ENCODE results near the gene QPCTL. TPM values are rescaled to one million over a fixed set of nuclear protein-coding genes. Genes with fewer than 3 reads are reported as not detected.

The QPCTL gene
- total RNA-seq, 1 donor from 2014 or later: 21.8 TPM

DNA sequence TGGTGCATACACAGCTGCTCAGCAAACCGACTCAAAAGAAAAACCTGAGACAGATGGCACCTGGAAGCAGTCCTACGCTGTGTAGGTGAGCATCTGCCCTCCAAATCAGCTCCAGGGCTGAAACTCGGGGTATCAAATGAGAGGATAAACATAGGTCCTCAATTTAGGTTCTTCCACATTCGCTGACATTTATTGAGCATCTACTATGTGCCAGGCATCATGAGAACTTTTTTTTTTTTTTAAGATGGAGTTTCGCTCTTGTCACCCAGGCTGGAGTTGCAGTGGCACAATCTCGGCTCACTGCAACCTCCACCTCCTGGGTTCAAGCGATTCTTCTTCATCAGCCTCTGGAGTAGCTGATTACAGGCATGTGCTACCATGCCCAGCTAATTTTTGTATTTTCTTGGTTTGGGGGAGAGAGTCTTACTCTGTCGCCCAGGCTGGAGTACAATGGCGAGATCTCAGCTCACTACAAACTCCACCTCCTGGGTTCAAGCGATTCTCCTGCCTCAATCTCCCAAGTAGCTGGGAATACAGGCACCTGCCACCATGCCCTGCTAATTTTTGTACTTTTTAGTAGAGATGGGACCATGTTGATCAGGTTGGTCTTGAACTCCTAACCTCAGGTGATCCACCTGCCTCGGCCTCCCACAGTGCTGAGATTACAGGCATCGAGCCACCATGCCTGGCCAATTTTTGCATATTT is 13.4 kb downstream of the QPCTL start:
- no peak for FAIRE-seq

GRCh38 chr19:45710356-45711130 is 18.1 kb downstream of the QPCTL start:
- H4K20me1 ChIP-seq (ENCODE audit: insufficient read depth, low read length): peaks cover 12% of the 10 kb centered on the region
- no peak overlapping the region for H3K4me2 ChIP-seq (ENCODE audit: low read length)
- peak overlapping the region; percentile 20 for H3K27ac Mint-ChIP-seq (ENCODE audit: unreplicated experiment)
- peaks cover 10% of the 10 kb centered on the region for H3K36me3 Mint-ChIP-seq (ENCODE audit: low read depth, unreplicated experiment)
- no peaks in the 10 kb centered on the region for H3K36me3 ChIP-seq (ENCODE audit: insufficient read depth, low read length)
- no peaks in the 10 kb centered on the region for H3K4me1 ChIP-seq (ENCODE audit: insufficient read depth, low read length)
- H3K27me3 Mint-ChIP-seq (ENCODE audit: low read depth, unreplicated experiment): no peaks in the 10 kb centered on the region
- H3K9me3 Mint-ChIP-seq (ENCODE audit: unreplicated experiment): no peaks in the 10 kb centered on the region
- TF ChIP-seq, protein P1, sequence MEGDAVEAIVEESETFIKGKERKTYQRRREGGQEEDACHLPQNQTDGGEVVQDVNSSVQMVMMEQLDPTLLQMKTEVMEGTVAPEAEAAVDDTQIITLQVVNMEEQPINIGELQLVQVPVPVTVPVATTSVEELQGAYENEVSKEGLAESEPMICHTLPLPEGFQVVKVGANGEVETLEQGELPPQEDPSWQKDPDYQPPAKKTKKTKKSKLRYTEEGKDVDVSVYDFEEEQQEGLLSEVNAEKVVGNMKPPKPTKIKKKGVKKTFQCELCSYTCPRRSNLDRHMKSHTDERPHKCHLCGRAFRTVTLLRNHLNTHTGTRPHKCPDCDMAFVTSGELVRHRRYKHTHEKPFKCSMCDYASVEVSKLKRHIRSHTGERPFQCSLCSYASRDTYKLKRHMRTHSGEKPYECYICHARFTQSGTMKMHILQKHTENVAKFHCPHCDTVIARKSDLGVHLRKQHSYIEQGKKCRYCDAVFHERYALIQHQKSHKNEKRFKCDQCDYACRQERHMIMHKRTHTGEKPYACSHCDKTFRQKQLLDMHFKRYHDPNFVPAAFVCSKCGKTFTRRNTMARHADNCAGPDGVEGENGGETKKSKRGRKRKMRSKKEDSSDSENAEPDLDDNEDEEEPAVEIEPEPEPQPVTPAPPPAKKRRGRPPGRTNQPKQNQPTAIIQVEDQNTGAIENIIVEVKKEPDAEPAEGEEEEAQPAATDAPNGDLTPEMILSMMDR (IDR thresholded peaks at IDR 0.05; ENCODE audit: insufficient read depth, low read depth, low read length): no peak
- no peak for TF ChIP-seq EZH2 (IDR thresholded peaks at IDR 0.05; ENCODE audit: insufficient read depth, low read length)
- H3K9ac ChIP-seq (ENCODE audit: low read length): no peak overlapping the region
- H3K4me3 Mint-ChIP-seq (ENCODE audit: unreplicated experiment): peak overlapping the region; percentile 69
- H3K79me2 ChIP-seq (ENCODE audit: insufficient read depth, low read length): peaks cover 44% of the 10 kb centered on the region
- H3K9me3 ChIP-seq (ENCODE audit: insufficient read depth, low read depth, low read length): no peaks in the 10 kb centered on the region
- no peak overlapping the region for H3K27ac ChIP-seq (ENCODE audit: low read depth, low read length)
- H2AFZ ChIP-seq (ENCODE audit: low read depth, low read length): no peak overlapping the region
- H3K27me3 ChIP-seq (ENCODE audit: insufficient read depth, low read length): no peaks in the 10 kb centered on the region
- DNase-seq (ENCODE audit: low read depth): no peak
- H3K4me3 ChIP-seq (ENCODE audit: insufficient read depth, low read depth, low read length): no peak overlapping the region
- FAIRE-seq: no peak
- peaks cover 7% of the 10 kb centered on the region for H3K4me1 Mint-ChIP-seq (ENCODE audit: low read depth, unreplicated experiment)

More for the DNA sequence above, 13.4 kb downstream of the QPCTL start:
- Histone ChIP-seq H3K36me3 (ENCODE audit: insufficient read depth, low read length) (peaks cover 10% of the 10 kb centered on the region), H3K4me2 (ENCODE audit: low read length) (no peak overlapping the region), H3K4me3 (ENCODE audit: insufficient read depth, low read depth, low read length) (no peak overlapping the region), H4K20me1 (ENCODE audit: insufficient read depth, low read length) (peaks cover 6% of the 10 kb centered on the region), H3K9ac (ENCODE audit: low read length) (no peak overlapping the region), H3K9me3 (ENCODE audit: insufficient read depth, low read depth, low read length) (no peaks in the 10 kb centered on the region), H3K27me3 (ENCODE audit: insufficient read depth, low read length) (no peaks in the 10 kb centered on the region), H2AFZ (ENCODE audit: low read depth, low read length) (no peak overlapping the region), H3K79me2 (ENCODE audit: insufficient read depth, low read length) (peaks cover 1% of the 10 kb centered on the region), H3K27ac (ENCODE audit: low read depth, low read length) (no peak overlapping the region), H3K4me1 (ENCODE audit: insufficient read depth, low read length) (no peaks in the 10 kb centered on the region)
- Mint-ChIP-seq H3K4me3 (ENCODE audit: unreplicated experiment) (no peak overlapping the region), H3K9me3 (ENCODE audit: unreplicated experiment) (peaks cover 1% of the 10 kb centered on the region), H3K4me1 (ENCODE audit: low read depth, unreplicated experiment) (peaks cover 2% of the 10 kb centered on the region), H3K27ac (ENCODE audit: unreplicated experiment) (no peak overlapping the region), H3K36me3 (ENCODE audit: low read depth, unreplicated experiment) (peaks cover 22% of the 10 kb centered on the region), H3K27me3 (ENCODE audit: low read depth, unreplicated experiment) (no peaks in the 10 kb centered on the region)
- no peak for DNase-seq (ENCODE audit: low read depth)
- TF ChIP-seq, protein P1 (IDR thresholded peaks at IDR 0.05; ENCODE audit: insufficient read depth, low read depth, low read length): no peak
- TF ChIP-seq EZH2 (IDR thresholded peaks at IDR 0.05; ENCODE audit: insufficient read depth, low read length): no peak
